Panc1 (cell line): Measurements from ENCODE around the gene APOM.

Experiments
- CTCF ChIP-seq: fragments of 450-650 bp; IDR thresholded peaks from 2 replicates; pipeline ENCODE4 v1.5.1; 2017; ENCODE audit warnings: mild to moderate bottlenecking
- POLR2AphosphoS5 ChIP-seq: IDR thresholded peaks from 2 replicates; pipeline ENCODE4 v1.6.1; 2012; ENCODE audit warnings: mild to moderate bottlenecking, low read depth, low read length, moderate library complexity
- REST ChIP-seq, 2 experiments: IDR thresholded peaks; 2 replicates each; pipeline ENCODE4 v1.6.1; 2011 to 2012; ENCODE audit warnings: low read depth in 2 of 2, control low read depth in 1 of 2, low read length in 1 of 2, mild to moderate bottlenecking in 1 of 2, moderate library complexity in 1 of 2; ENCODE audit not compliant: insufficient read depth in 1 of 2
- SIN3A ChIP-seq: IDR thresholded peaks from 2 replicates; pipeline ENCODE4 v1.6.1; 2012; ENCODE audit warnings: low read depth, mild to moderate bottlenecking, low read length, moderate library complexity, borderline replicate concordance; ENCODE audit not compliant: insufficient read depth
- TCF7L2 ChIP-seq: IDR thresholded peaks from 2 replicates; pipeline ENCODE4 v1.6.1; 2011; ENCODE audit warnings: mild to moderate bottlenecking, low read depth, low read length, inconsistent platforms

DNA sequence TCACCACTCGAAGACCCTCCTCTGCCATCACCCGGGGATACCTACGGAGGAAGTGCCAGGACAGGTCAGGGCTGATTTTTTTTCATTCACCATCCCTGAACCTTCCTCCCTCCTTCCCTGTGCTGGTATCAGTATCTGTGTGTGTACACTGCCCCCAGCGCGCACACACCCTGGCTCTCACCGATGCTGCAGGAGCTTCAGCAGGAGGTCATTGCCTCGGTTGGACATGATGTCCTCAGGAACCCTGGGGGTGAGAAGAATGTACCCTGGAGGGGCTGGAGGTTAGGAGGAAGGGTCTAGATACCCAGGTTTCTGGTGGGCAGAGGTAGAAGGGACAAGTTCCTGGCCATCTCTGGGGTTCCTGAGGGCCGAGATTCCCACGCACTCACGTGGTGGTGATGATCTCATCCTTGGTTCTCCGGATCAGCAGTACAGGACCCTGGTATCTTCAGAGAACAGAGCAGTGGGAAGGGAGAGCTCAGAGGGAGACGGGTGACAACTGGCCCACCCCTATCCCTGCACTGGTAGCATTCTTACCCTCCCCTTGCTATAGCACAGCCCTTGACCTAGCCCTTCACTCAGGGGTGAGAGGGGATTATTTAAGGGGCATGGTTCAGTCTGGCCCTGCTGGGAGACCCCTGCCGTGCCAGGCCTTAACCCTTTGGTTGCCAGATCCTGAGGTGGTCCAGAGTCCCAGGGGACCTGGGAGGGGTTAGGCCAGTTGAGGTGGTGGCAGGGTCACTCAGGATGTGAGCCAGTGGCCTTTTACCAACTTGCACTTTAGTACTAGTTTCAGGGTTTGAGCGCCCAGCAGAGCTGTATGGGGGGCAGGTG lies 32.4 kb downstream of the APOM start:
- no peak for TF ChIP-seq CTCF
- TF ChIP-seq REST (IDR thresholded peaks at IDR 0.05; ENCODE audit: insufficient read depth in 1 of 2, low read depth in 2 of 2, low read length in 1 of 2): no peak
- no peak for TF ChIP-seq POLR2AphosphoS5
- TF ChIP-seq SIN3A: no peak
- TF ChIP-seq TCF7L2: no peak
